HG03097 (cell line): ENCODE measurements around the gene BFSP1.
A peak's percentile ranks its signal among the peaks of the same experiment; 100 is the strongest.

Source experiments
- ATAC-seq: cut with Tn5 transposase; IDR thresholded peaks from one replicate; pipeline ENCODE4 v1.9.1; 2021; ENCODE audit not compliant: unreplicated experiment, low FRiP score

BFSP1 gene

DNA sequence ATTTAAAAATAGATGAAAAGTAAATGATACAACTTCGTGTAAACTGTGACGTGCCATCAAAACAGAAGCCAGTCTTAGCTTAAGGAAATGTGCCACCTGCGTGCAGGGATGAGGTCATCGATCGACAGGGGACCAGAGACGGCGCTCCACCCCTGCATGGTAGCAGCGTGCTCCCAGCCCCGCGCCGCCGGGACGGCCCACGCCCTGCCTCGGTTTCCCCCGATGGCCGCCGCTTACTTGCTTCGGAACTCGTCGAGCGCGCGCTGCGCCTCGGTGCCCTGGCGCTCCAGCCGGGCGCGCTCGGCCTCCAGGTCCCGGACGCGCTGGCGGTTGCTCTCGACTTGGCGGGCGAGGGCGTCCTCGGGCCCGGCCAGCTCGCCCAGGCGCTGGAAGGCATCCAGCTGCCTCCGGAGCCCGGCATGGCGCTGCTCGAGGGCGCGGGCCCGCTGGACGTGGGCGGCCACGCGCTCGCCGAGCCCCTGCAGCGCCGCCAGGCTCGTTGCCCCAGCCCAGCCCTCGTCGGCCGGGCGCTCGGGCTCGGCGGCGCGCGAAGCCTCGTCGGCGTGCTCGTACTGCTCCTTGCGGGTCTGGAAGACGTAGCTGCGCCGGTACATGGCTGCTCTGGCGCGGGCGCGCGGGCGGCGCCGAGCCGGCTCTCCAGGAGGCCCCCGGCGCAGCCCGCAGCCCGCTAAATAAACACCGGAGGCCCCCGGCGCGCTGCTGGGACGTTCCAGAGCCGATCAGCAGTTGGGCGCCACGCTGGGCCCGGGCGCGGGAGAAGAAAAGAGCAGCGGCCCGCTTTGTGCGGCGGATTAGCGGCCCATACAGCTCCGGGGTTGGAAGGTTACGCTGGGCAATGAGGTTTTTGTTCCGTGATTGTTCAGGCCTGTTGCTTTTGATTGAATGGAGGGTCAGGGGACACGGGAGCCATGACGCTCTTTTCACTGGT lies at the start of gene BFSP1:
TSS of gene BFSP1 (minus strand) at position 664 of the 949 bp plus-strand sequence. CDS start at position 614, 50 bp downstream.
- no peak for ATAC-seq

DNA sequence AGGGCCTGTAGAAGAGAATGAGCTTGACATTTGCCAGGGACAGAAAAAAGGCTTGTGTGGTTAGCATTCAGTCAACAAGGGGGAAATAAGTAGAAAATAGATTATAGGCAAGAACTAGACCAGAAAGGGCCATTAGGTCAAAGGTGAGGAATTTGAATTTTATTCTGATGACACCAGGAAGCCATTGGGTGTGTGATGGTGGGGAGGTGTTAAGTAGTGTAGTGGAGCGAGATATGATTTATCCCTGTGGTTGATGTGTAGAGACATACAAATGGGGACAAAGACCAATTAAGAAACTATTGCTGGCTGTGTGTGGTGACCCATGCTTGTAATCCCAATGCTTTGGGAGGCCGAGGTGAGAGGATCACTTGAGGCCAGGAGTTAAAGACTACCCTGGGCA lies 49.7 kb upstream of the BFSP1 start:
- ATAC-seq: no peak

DNA sequence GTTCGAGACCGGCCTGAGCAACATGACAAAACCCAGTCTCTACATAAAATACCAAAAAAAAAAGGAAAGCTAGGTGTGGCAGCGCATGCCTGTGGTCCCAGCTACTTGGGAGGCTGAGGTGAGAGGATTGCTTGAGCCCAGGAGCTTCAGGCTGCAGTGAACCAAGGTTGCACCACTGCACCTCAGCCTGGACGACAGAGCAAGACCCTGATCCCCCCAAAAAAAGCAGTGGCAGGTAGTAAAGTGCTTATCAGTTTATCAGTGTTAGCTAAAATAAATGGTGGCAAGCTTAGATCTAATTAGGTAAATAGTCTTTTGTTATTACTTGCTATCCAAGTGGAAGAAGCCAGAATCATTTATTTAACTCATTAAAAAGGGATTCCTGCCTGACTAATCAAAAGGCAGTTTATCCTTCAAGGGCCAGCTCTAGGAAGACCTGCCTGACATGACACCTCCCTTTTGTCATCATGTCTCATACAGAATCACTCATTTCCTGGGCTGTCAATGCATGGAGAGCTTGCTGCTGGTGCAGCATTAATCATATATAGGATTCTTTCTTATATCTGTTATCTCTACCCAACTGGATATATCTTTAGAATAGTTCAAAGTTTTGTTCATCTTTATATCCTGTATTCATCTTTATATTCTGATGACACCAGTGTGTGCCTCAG lies 48.3 kb upstream of the BFSP1 start:
- ATAC-seq: no peak

DNA sequence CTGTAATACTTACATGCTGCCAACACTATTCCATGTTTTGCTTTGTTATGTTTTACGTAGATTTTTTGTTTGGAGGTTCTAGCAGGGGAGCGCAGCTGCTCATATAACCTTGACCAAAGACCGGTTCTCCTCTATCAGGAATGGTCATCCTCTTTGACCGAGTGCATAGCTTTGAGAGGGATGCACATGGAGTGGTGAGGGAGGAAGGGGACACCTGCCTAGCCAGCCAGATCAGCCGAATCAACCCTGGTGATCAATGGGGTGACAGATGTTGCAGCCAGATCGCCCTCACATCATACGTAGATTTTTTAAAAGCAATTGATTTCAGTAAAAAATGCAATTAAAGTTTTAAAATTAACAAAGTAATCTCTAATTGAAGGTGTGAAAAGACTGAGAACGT lies 45.0 kb upstream of the BFSP1 start:
- no peak for ATAC-seq

DNA sequence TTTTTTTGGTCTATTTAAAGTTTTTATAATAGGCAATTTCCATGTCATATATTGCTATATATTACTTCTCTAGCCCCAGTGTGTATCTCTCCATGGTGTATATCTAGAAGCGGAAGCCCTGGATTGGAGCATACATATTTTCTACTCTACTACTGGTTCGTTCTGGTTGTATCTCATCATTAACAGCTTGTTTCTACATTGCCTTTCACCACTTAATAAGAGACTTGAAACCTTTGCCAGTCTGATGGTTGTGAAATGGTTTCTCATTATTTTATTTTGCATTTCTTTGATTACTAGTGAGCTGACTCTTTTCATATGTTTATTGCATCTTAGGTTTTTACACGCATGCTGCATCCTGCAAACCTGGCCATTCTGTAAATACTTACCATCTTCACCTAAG lies 42.3 kb upstream of the BFSP1 start:
- ATAC-seq: no peak

DNA sequence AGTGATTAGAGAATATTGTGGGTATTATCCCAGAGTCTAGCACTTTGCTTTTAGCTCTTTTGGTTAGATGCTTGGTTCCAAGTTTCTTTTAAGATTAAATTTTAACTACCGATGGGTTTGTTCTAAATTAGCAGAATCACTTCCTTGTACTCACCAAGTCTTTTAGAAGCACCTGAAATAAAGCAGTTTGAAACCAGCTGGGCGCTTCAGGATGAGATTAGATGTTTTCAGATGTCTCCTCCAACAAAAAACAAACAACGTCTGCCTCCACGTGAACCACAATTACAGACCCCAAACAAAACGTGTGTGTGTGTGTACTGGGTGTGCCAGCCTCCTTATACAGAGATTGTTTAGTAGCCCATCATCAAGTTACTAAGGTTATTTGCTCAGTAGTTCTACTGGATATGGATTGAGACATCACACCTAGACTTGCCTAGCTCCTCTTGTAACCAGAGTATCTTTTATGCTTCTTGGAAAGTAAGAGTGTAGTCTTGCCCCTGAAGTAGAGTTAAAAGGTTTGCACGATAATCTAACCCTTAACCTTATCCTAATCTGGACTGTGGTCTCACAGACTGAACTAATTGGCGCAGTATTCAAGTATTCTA lies 41.0 kb upstream of the BFSP1 start:
- no peak for ATAC-seq

DNA sequence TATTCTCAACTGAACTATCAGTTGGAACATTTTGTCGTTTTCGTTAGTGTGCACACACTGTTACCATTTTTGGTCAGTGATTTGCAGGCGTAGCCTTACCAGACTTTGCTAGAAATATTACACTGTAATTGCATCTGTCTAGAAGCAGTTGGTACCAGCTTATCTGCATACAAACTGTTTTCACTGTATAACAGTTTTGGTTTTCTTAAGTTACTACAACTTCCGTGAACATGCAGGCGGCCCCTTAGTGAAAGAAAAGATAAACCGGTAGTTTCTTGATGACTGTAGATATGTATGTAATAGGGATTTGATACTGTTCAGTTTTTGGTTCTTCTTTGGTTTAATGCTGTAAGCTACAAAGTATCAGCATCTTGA lies 40.0 kb upstream of the BFSP1 start:
- ATAC-seq: no peak

DNA sequence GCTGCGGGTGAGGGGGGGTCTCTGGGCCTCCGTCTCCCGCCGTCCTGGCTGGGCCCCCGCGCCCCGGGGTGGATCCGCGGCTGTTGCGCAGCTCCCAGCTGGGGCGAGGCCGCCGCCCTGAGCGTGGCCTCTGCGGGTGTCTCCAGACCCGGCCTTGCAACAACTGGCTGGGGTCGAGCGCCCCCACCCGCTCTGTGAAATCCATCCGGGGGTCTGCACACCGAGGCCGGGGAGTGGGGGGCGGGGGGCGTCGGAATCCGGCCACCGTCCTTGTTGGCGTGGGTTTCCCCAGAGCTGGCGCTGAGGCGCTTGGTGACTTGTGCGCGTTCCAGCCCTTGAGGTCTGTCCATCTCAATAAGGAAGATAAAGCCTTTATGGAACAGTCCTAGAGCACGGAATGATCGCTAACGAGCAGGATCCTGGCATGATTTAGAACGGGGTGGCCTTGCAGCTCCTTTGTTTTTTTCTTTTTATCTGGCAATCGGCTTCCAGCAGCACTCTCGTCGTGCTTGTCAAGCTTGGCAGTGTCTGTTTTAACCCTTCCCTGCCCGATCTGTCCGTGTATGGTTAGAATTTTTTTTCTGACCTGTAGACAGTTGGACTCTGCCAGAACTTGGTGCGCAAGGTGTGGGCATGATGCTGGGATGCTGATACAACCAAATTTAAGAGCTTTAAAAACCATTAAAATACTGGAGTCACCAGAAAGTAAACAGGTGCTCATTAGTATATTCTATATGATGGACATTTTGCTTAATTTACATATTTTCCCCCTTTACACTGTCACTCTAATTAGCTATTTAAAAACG lies 39.4 kb upstream of the BFSP1 start:
- peak; percentile 37 for ATAC-seq

DNA sequence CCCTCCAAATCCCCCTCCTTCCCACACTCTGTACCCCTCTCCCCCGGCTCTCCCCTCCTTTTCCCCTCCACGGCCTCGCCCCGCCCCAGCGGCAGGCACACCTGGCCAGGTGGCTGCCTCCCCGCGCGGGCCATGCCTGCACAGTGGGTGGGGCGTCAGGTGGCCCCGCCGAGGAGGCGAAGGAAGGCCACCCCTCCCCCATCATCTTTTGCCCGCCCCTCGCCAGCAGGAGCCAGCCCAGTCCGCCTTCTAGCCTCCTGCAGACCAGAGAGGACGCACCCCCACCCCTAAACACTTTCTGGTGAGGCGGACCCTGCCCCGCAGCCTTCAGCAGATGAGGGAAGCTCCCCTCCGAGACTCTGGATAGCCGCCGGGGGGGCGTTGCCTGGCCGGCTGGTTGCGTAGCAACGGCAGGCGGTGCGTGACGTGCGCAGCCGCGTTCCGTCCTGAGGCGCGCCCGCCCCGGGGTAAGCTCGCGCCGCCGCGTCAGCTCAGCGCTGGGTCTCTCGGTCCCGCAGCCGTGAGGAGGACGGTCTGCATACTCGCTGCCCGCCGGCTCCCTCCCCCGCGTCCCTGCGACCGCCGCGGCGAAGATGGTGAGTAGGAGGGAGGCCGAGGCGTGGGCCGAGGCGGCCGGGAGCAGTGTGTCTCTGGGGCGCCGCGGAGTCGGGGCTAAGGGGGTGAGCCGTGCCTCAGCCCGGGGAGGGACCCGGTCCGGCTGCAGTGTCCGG lies 38.6 kb upstream of the BFSP1 start, which contains the start of gene DSTN:
TSS of gene DSTN (plus strand) at position 460 of the 731 bp plus-strand sequence. CDS start at position 594, 134 bp downstream.
- peak; percentile 85 for ATAC-seq

DNA sequence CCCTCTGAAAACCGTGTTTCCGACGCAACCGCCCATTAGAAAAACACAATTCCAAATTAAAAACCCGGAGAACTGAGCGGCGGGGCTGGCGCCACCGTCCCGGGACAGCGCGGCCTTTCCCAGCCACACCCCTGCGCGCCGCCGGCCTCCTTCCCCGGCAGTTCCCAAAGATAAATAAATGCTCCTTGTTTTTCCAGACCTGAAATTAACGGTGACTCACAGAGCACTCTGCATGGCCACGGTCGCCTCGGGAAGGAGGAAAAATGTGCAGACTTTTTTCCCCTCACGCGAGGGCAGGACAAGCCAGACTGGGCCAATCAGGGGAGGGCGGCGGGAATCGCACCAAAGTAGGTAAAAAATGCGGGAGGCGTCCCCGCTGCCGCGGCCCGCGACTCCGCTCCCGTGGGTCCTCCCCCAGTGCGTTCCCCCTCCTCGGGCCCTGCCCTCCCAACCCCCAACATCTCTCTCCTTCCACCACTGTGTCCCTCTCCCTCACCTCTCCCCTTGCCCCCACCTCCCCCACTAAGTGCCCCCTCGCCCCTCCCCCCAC lies 37.9 kb upstream of the BFSP1 start:
- ATAC-seq: no peak

DNA sequence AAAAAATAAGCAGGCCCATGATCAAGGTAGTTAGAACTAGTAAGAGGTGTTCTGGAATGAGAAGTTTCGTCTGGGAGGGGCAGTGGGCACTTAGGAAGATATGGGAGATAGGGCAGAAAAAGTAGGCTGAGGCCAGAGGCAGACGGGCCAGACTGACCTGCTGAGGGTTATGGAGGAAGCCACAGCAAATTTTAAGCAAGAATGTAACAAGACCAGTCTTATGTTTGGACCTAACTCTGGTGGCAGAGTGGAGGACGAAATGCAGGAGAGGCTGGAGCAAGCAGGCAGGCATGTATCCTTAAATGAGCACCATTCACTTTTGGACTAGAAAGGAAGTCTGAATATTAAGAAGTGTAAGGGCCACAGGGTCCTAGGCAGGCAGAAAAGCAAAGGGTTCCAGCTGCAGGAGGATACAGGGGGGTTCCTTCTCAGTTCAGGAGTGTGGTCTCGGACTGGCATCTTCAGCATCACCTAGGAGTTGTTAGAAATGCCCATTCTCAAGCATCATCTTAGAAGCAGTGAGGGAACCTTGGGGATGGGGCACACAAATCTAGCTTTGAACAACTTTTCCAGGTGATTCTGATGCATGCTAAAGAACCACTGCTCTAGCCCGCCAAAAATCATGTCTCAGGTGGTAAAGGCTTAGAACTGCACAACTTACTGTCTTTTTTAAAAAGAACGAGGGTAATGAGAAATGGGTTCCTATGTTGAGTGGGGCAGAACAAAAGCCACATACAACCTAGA lies 37.0 kb upstream of the BFSP1 start:
- ATAC-seq: no peak

DNA sequence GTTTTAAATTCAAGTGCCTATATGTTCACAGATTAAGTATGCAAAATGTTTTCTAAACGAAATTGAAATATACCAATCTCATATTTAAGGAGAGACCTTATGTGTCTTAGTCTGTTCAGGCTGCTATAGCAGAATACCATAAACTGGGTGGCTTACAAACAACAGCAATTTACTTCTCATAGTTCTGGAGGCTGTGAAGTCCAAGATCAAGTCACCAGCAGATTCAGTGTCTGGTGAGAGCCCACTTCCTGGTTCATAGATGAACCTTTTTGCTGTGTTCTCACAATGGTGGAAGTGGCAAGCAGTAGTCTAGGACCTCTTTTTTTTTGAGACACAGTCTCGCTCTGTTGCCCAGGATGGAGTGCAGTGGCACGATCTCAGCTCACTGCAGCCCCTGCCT lies 35.2 kb upstream of the BFSP1 start:
- ATAC-seq: no peak

DNA sequence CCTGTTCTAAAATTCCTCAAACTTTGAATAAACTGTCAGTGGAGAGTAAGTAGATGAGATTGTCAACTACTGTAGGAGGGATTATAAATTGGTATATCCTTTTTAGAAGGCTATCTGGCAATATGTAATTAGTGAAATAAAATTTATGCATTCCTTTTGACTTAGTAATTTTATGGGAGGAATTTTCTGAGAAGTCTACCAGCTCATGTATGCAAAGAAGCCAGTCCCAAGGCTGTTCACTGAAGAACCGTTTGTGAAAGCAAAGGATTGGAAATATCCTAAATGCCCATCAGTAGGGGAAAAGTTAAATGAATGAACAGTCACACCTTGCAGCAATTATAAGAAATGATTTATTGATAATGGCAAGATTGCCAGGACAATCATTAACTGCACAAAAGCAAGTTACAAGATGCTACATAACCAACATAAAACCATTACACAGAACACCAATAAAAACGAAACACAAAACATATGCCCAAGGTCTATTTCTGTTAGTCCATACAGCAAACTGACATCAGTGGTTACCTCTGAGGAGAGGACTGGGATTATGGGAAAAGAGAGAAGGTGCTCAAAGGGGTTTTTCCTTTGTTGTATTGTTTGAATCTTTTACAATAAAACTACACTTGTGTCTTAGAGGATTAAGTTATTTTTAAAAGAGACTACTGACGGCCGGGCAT lies 34.1 kb upstream of the BFSP1 start:
- no peak for ATAC-seq

DNA sequence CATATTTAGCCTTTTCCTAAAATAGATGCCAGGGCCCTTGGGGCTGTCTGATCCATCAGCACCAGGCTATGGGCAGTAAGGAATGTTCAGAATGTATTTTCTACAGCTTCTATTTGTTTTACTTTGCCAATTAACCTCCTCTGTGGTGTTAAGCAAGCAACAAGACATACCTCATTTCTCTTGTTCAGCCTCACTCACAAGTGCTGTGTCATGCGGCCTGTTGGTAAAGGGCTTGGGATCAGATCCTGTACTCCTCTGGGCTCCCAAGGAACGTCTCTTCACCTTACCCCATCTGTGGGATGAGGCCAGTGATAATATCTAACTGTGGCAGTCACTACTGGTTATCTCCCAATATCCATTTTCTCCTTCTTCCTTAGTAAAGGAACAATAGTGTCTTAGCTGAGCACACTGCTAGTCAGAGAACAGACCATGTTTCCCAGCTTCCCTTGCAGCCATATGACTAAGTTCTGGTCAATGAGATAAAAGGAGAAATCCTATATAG lies 31.7 kb upstream of the BFSP1 start:
- no peak for ATAC-seq

DNA sequence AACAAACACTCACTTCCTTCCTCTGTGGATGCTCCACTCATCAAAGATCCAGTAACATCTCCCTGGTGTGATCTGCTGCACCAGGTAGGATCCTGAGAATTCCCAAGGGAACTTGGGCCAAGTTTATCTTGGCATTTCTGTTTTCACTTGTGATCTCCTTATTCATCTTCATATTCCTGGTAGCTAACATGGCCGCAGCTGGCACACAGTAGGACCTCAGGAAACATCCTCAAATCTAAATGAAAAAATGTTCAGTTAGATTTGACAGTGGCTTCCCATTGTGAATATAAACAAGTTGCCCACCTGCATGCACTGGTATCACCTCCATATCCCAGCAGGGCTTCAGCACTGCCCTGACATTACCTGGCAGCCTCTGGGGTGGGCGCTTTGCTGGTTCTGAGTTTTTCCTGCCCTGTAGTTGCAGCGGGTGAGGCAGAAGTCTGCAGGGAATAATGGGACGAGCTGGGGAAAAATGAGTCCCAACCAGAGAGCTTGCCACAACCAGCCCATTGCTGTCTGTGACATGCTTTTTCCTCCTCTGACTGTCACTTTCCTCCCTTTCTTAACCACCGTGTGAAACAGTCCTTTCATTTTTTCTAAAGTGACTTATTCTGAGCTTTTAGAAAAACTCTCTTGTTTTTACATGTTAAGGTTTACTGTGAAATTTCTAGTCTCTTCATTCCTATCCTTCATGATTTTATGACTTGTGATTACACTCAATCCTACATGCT lies 29.3 kb upstream of the BFSP1 start:
- ATAC-seq: no peak

DNA sequence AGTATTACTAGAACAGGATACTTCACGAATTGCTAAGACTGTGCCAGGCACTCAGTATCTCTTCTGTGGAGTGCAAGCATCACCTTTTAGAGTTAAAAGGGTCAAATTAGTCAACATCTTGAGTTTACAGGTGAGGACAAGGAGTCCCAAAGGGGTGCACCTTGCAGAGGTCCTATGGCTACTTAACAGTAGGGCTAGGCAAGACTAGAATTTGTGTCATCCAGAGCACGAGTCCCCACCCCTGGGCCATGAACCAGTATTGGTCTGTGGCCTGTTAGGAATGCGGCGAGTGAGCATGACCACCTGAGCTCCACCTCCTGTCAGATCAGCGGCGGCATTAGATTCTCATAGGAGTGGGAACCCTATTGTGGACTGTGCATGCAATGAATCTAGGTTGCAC lies 28.2 kb upstream of the BFSP1 start:
- no peak for ATAC-seq

DNA sequence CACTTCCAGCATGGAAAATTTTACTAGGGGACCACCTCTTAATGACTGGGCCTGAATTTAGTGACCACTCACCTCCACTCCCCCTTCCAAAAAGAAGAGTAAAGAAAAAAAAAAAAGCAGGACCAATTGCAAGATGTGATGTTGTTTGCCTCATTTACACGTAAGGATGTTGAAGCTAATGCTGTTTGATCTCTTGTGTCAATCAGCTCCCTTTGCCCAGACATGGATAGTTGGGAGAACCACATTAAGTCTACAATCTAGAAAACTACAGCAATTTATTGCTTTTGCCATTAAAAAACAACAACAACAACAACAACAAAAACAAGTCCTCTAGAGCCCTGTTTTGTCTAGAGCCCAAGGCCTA lies 27.7 kb upstream of the BFSP1 start:
- no peak for ATAC-seq
